B cell (primary cell): ENCODE results near the gene MEIS3. TPM values are rescaled to one million over a fixed set of nuclear protein-coding genes. Genes with fewer than 3 reads are reported as not detected.

Experiments
- ATAC-seq: fragments of 200-7000 bp; cut with Tn5 transposase; one replicate; pipeline ENCODE4 v1.10.0; 2021; ENCODE audit warnings: low read depth, mild to moderate bottlenecking, moderate number of reproducible peaks, moderate library complexity
- CTCF ChIA-PET: fragments of 350-600 bp; sonication (Branson Sonifier 250); formaldehyde crosslinking; loops from one replicate; lab custom pipeline; 2021; ENCODE audit warnings: antibody characterized with exemption, inconsistent platforms; lab: Charles Lee
- POLR2A ChIA-PET: fragments of 350-600 bp; sonication (Branson Sonifier 250); formaldehyde crosslinking; loops from one replicate; lab custom pipeline; 2021; ENCODE audit warnings: antibody characterized with exemption; lab: Charles Lee
- DNase-seq: peaks from one replicate; pipeline ENCODE4 v3.0.0; 2013
- H2AFZ ChIP-seq: 2 replicates; pipeline ENCODE4 v1.6.1; 2012; ENCODE audit warnings: mild to moderate bottlenecking, low read depth, low read length; ENCODE audit not compliant: insufficient read depth, poor library complexity, severe bottlenecking
- H3K27ac ChIP-seq, 2 donors: 1 replicate in 1 of 2; 2 replicates in 1 of 2; pipeline ENCODE4 v1.5.1; 2012 to 2013; ENCODE audit warnings: low read length in 2 of 2, mild to moderate bottlenecking in 2 of 2, moderate library complexity in 1 of 2
- H3K27me3 ChIP-seq, 4 experiments: fragments of 200-600 bp in 1 of 4; sonication (generic) in 1 of 4; replicated peaks in 1 of 4; 1 replicate in 2 of 4; 2 replicates in 2 of 4; pipeline versions ENCODE4 v1.6.1 to v1.7.0; 2013 to 2016; ENCODE audit warnings: low read length in 3 of 4, mild to moderate bottlenecking in 2 of 4, mixed read lengths in 1 of 4, moderate library complexity in 1 of 4; ENCODE audit not compliant: insufficient read depth in 4 of 4, control insufficient read depth in 3 of 4; ENCODE audit errors: control extremely low read depth in 1 of 4
- H3K36me3 ChIP-seq, 2 experiments: replicated peaks in 1 of 2; 1 replicate in 1 of 2; 2 replicates in 1 of 2; pipeline versions ENCODE4 v1.6.1 to v1.7.1; 2013; ENCODE audit warnings: low read length in 1 of 2; ENCODE audit not compliant: insufficient read depth in 2 of 2, control insufficient read depth in 1 of 2; ENCODE audit errors: control extremely low read depth in 1 of 2, extremely low read depth in 1 of 2
- H3K4me1 ChIP-seq, 2 donors: fragments of 200-600 bp in 1 of 2; sonication (generic) in 1 of 2; 1 replicate in 1 of 2; 2 replicates in 1 of 2; pipeline versions ENCODE4 v1.5.1 to v1.6.1; 2013 to 2017; ENCODE audit warnings: low read length in 2 of 2; ENCODE audit not compliant: control insufficient read depth in 2 of 2, insufficient read depth in 2 of 2
- H3K4me2 ChIP-seq: replicated peaks from 2 replicates; pipeline ENCODE3; 2012; ENCODE audit warnings: mild to moderate bottlenecking, low read depth, low read length; ENCODE audit not compliant: poor library complexity, severe bottlenecking
- H3K4me3 ChIP-seq, 5 experiments: fragments of 200-600 bp in 1 of 5; sonication (generic) in 1 of 5; 1 replicate in 3 of 5; 2 replicates in 2 of 5; pipeline versions ENCODE4 v1.5.1 to v1.7.0; 2011 to 2016; ENCODE audit warnings: low read length in 4 of 5, mild to moderate bottlenecking in 4 of 5, low read depth in 2 of 5, control low read depth in 1 of 5, moderate library complexity in 1 of 5; ENCODE audit not compliant: insufficient read depth in 1 of 5; ENCODE audit errors: control extremely low read depth in 1 of 5, extremely low read depth in 1 of 5
- H3K79me2 ChIP-seq: fragments of 200-600 bp; sonication (generic); one replicate; pipeline ENCODE4 v1.6.0; 2016; ENCODE audit warnings: low read length; ENCODE audit not compliant: control insufficient read depth, insufficient read depth
- H3K9ac ChIP-seq: fragments of 200-600 bp; sonication (generic); 2 replicates; pipeline ENCODE4 v1.6.1; 2017; ENCODE audit warnings: mild to moderate bottlenecking, low read length, moderate library complexity
- H3K9me3 ChIP-seq, 3 donors: one replicate each; pipeline versions ENCODE4 v1.6.1 to v1.7.1; 2013; ENCODE audit warnings: low read length in 2 of 3; ENCODE audit not compliant: control insufficient read depth in 2 of 3, insufficient read depth in 1 of 3; ENCODE audit errors: control extremely low read depth in 1 of 3
- H4K20me1 ChIP-seq: 2 replicates; pipeline ENCODE4 v1.6.0; 2012; ENCODE audit warnings: mild to moderate bottlenecking, low read length; ENCODE audit not compliant: insufficient read depth, control insufficient read depth, poor library complexity, severe bottlenecking
- H3K27ac Mint-ChIP-seq: one replicate; pipeline ENCODE4 v1.8.0; 2021; ENCODE audit warnings: mixed read lengths
- H3K27me3 Mint-ChIP-seq: one replicate; pipeline ENCODE4 v1.8.0; 2021; ENCODE audit warnings: mixed read lengths
- H3K4me1 Mint-ChIP-seq: one replicate; pipeline ENCODE4 v1.8.0; 2021; ENCODE audit warnings: mixed read lengths
- H3K4me3 Mint-ChIP-seq: one replicate; pipeline ENCODE4 v1.8.0; 2021; ENCODE audit warnings: mixed read lengths
- H3K9me3 Mint-ChIP-seq: one replicate; pipeline ENCODE4 v1.8.0; 2022; ENCODE audit warnings: mixed read lengths; ENCODE audit not compliant: insufficient read depth
- CTCF ChIP-seq: fragments of 200-600 bp; IDR thresholded peaks from one replicate; pipeline ENCODE4 v1.8.0; 2022; ENCODE audit warnings: antibody characterized with exemption, mild to moderate bottlenecking
- EZH2 ChIP-seq: IDR thresholded peaks from 2 replicates; pipeline ENCODE4 v1.6.1; 2012; ENCODE audit warnings: borderline replicate concordance, low read depth, mild to moderate bottlenecking, moderate library complexity, low read length; ENCODE audit not compliant: insufficient read depth, poor library complexity, severe bottlenecking
- WGBS: methylation state at CpG from one replicate; pipeline ENCODE4 v1.1.5; 2013; ENCODE audit warnings: missing lambda C conversion rate; ENCODE audit not compliant: insufficient coverage; 5-methylcytosine and 5-hydroxymethylcytosine counted together
- intact Hi-C: fragments of 100-400 bp; cut with micrococcal nuclease; formaldehyde crosslinking; loops from one replicate; pipeline ENCODE4 v1.10.0; 2022
- polyA plus RNA-seq: library from polyadenylated mRNA; depleted of rRNA; stranded (reverse); fragments of >200 nt; gene quantifications from 2 replicates; pipeline ENCODE4 v1.2.3, GENCODE V29; 2012
- total RNA-seq, 2 donors: library from RNA; stranded (reverse); fragments of 120-200 nt in 1 of 2; gene quantifications; 1 replicate in 1 of 2; 2 replicates in 1 of 2; pipeline versions ENCODE4 v1.2.3 to v1.2.4, GENCODE V29; 2013 to 2022

MEIS3 gene
- total and polyA plus RNA-seq, 2 donors (not counting 1 experiment from before 2014, with no cell fraction given) = not detected

- Mint-ChIP-seq H3K27me3 (no peaks in the 10 kb centered on the region), H3K4me1 (peaks cover 14% of the 10 kb centered on the region), H3K27ac (no peak overlapping the region), H3K4me3 (no peak overlapping the region), H3K9me3 (no peaks in the 10 kb centered on the region)
- Histone ChIP-seq H3K9ac (no peak overlapping the region), H3K27ac (no peak overlapping the region), H4K20me1 (no peaks in the 10 kb centered on the region), H3K79me2 (no peaks in the 10 kb centered on the region), H3K36me3 (peaks cover 0 to 61% of the 10 kb centered on the region in 2 experiments), H3K4me3 (no peak overlapping the region), H3K27me3 (no peaks in the 10 kb centered on the region), H3K9me3 (peaks cover 0 to 13% (median 0%) of the 10 kb centered on the region in 3 donors), H3K4me1 (peaks cover 9 to 15% of the 10 kb centered on the region in 2 donors), H3K4me2 (no peak overlapping the region), H2AFZ (no peak overlapping the region)
- WGBS = 92% methylated on average over 7 of the region's 11 CpGs
- no peak for TF ChIP-seq CTCF
- ATAC-seq (no peak), DNase-seq (no peak)
- ChIA-PET CTCF (no interaction called here), POLR2A (no interaction called here)
- intact Hi-C loops = no loop called here
Measured at GRCh38 chr19:47378246-47378645, 41.1 kb downstream of the MEIS3 start.

DNA sequence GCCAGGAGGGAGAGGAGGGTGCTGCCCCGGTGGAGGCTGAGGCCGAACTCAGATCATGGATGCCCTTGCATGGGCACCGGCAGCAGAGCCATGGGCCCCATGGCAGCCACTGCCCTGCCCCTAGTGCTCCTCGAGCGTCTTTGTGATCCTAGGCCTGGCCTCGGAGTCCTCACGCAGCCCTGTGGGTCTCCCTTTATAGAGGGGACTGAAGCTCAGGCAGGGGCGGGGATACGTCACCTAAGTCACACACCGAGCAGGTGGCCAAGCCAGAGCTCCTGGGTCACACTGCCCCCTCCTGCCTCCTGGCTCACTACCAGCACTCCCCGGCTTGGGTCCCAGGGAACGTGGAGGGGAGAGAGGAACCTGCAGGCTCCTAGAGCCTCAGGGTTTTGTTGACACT, 41.5 kb downstream of the MEIS3 start:
- DNase-seq (no peak), ATAC-seq (no peak)
- no peaks in the 10 kb centered on the region for H3K9me3 Mint-ChIP-seq
- no peak overlapping the region for H3K27ac ChIP-seq
- intact Hi-C loops = no loop called here
- peaks cover 12% of the 10 kb centered on the region for H3K4me1 Mint-ChIP-seq
- H3K9me3 ChIP-seq = peaks cover 0 to 13% (median 0%) of the 10 kb centered on the region in 3 donors
- H4K20me1 ChIP-seq = no peaks in the 10 kb centered on the region
- ChIA-PET CTCF (no interaction called here), POLR2A (interaction anchor here (0.6 kb wide), 1 partner anchor 338 kb away, joined by 13 read pairs; no protein-coding TSS in a partner anchor)
- no peak overlapping the region for H3K9ac ChIP-seq
- peaks cover 9 to 15% of the 10 kb centered on the region in 2 donors for H3K4me1 ChIP-seq
- 98% methylated on average over 12 of the region's 12 CpGs for WGBS
- H2AFZ ChIP-seq = no peak overlapping the region
- no peaks in the 10 kb centered on the region for H3K27me3 Mint-ChIP-seq
- no peaks in the 10 kb centered on the region for H3K27me3 ChIP-seq
- H3K4me2 ChIP-seq = no peak overlapping the region
- H3K27ac Mint-ChIP-seq = no peak overlapping the region
- TF ChIP-seq CTCF (no peak), EZH2 (no peak)
- no peak overlapping the region for H3K4me3 ChIP-seq
- no peak overlapping the region for H3K4me3 Mint-ChIP-seq
- H3K79me2 ChIP-seq = no peaks in the 10 kb centered on the region
- peaks cover 0 to 65% of the 10 kb centered on the region in 2 experiments for H3K36me3 ChIP-seq
